ENCODE measurements around the gene IER5L. TPM values are rescaled to one million over a fixed set of nuclear protein-coding genes. Genes with fewer than 3 reads are reported as not detected.

The IER5L gene
- total and polyA plus RNA-seq, 2 of the 8 experiments (the other 6 are each of a cell fraction or from before 2014, with no cell fraction given) = 0.65 to 1.0 TPM

- TF ChIP-seq CTCF (IDR thresholded peaks at IDR 0.05; ENCODE audit: control extremely low read depth in 1 of 3, insufficient read depth in 1 of 3, low read depth in 1 of 3, low read length in 3 of 3) (no peak), POU5F1 (IDR thresholded peaks at IDR 0.05; ENCODE audit: low read depth, low read length) (no peak), SP4 (IDR thresholded peaks at IDR 0.05; ENCODE audit: low read length) (no peak), CHD1 (IDR thresholded peaks at IDR 0.05; ENCODE audit: low read depth, low read length) (no peak), SIN3A (conservative IDR thresholded peaks at IDR 0.05 in 1 of 2, IDR thresholded peaks at IDR 0.05 in 1 of 2; ENCODE audit: low read depth in 1 of 2, low read length in 2 of 2) (no peak), ZNF274 (IDR thresholded peaks at IDR 0.05; ENCODE audit: borderline replicate concordance, extremely low read depth, low read length) (no peak), RAD21 (IDR thresholded peaks at IDR 0.05 in 1 of 2, conservative IDR thresholded peaks at IDR 0.05 in 1 of 2; ENCODE audit: low read depth in 2 of 2, low read length in 2 of 2) (no peak), JUND (IDR thresholded peaks at IDR 0.05; ENCODE audit: low read length) (no peak)
These were observed 40.5 kb downstream of the IER5L start (continued) for GRCh38 chr9:129137292-129138143.
